DOHH2 (cell line): Measurements from ENCODE around the gene CAPN3.

Experiments used
- H3F3A ChIP-seq: fragments of 200-600 bp; sonication (generic), shearing (Covaris generic); 2 replicates; pipeline ENCODE4 v1.6.0; 2016; ENCODE audit warnings: antibody characterized with exemption, mild to moderate bottlenecking; ENCODE audit not compliant: control insufficient read depth, insufficient read depth
- H3K27ac ChIP-seq: fragments of 200-600 bp; sonication (generic); 2 replicates; pipeline ENCODE4 v1.5.1; 2014; ENCODE audit warnings: low read depth, mild to moderate bottlenecking, low read length, moderate library complexity
- H3K27me3 ChIP-seq: fragments of 200-600 bp; sonication (generic); 2 replicates; pipeline ENCODE4 v1.6.1; 2014; ENCODE audit warnings: mild to moderate bottlenecking, low read length, mixed read lengths; ENCODE audit not compliant: control insufficient read depth
- H3K36me3 ChIP-seq: fragments of 200-600 bp; sonication (generic); 2 replicates; pipeline ENCODE4 v1.6.1; 2014; ENCODE audit warnings: mild to moderate bottlenecking, low read length, moderate library complexity, mixed read lengths; ENCODE audit not compliant: control insufficient read depth
- H3K4me1 ChIP-seq: fragments of 200-600 bp; sonication (generic); 2 replicates; pipeline ENCODE4 v1.6.1; 2014; ENCODE audit warnings: mild to moderate bottlenecking, low read length, mixed read lengths; ENCODE audit not compliant: control insufficient read depth
- H3K4me2 ChIP-seq: fragments of 200-600 bp; sonication (generic); 2 replicates; pipeline ENCODE4 v1.6.0; 2014; ENCODE audit warnings: mild to moderate bottlenecking, low read length, moderate library complexity
- H3K4me3 ChIP-seq: fragments of 200-600 bp; sonication (generic); 2 replicates; pipeline ENCODE4 v1.5.1; 2014; ENCODE audit warnings: mild to moderate bottlenecking, low read length, mixed read lengths
- H3K79me2 ChIP-seq: fragments of 200-600 bp; sonication (generic); 2 replicates; pipeline ENCODE4 v1.6.1; 2014; ENCODE audit warnings: mild to moderate bottlenecking, low read length, mixed read lengths; ENCODE audit not compliant: control insufficient read depth
- H3K9me2 ChIP-seq: fragments of 200-600 bp; sonication (generic); replicated peaks from 2 replicates; pipeline ENCODE4 v1.6.1; 2014; ENCODE audit warnings: mild to moderate bottlenecking, low read length, mixed read lengths; ENCODE audit not compliant: control insufficient read depth
- H3K9me3 ChIP-seq: fragments of 200-600 bp; sonication (generic); 2 replicates; pipeline ENCODE4 v1.6.1; 2014; ENCODE audit warnings: antibody characterized with exemption, low read length, mixed read lengths; ENCODE audit not compliant: control insufficient read depth, insufficient read depth
- H4K20me1 ChIP-seq: fragments of 200-600 bp; sonication (generic); 2 replicates; pipeline ENCODE4 v1.6.0; 2014; ENCODE audit warnings: low read depth, mild to moderate bottlenecking, antibody characterized with exemption, low read length, moderate library complexity; ENCODE audit not compliant: control insufficient read depth, insufficient read depth
- CTCF ChIP-seq: fragments of 200-600 bp; sonication (generic); IDR thresholded peaks from one replicate; pipeline ENCODE4 v1.5.1; 2014; ENCODE audit warnings: antibody characterized with exemption, mild to moderate bottlenecking, low read depth, low read length; ENCODE audit not compliant: poor library complexity, severe bottlenecking
- EZH2phosphoT487 ChIP-seq: fragments of 200-600 bp; sonication (generic); IDR thresholded peaks from 2 replicates; pipeline ENCODE4 v1.6.1; 2017; ENCODE audit warnings: borderline replicate concordance, mild to moderate bottlenecking, antibody characterized with exemption, low read length, moderate library complexity, mixed read lengths

Gene CAPN3

DNA sequence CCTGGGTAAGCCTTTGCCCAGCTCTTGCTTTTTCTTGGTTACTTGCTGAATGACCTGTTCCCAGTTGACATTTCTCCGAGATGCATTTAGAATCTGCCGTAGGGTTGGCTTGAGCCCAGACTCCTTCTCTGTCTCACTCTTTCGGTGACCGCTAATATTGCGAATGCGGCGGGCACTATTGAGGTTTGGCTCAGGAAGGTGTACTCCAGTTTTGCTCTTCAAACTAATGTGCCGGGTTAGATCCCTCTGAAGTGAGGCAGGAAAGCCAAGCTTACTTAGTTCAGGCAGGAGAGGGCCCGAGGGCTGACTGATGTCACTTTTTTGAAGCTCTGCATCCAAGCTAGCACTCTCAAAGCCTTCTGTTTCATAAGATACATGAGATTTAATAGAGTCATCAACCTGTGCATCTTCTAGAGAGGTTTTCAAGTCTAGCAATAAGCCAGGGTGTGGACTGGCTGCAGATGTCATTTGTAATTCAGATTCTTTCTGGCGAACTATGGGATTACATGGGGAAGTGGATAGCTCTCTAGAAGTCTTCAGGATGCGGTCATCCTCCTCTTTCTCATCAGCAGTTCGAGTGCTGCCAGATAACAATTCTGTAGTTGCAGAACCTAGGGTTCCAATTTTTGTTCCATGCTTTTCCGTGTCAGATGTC lies 90.6 kb downstream of the CAPN3 start:
- Histone ChIP-seq H3K79me2 (no peaks in the 10 kb centered on the region), H4K20me1 (no peaks in the 10 kb centered on the region), H3K27ac (no peak overlapping the region), H3K9me2 (no peaks in the 10 kb centered on the region), H3K4me1 (peaks cover 4% of the 10 kb centered on the region), H3K9me3 (no peaks in the 10 kb centered on the region), H3K4me2 (no peak overlapping the region), H3F3A (no peaks in the 10 kb centered on the region), H3K4me3 (no peak overlapping the region), H3K36me3 (peaks cover 64% of the 10 kb centered on the region), H3K27me3 (no peaks in the 10 kb centered on the region)
- TF ChIP-seq EZH2phosphoT487 (no peak), CTCF (no peak)

DNA sequence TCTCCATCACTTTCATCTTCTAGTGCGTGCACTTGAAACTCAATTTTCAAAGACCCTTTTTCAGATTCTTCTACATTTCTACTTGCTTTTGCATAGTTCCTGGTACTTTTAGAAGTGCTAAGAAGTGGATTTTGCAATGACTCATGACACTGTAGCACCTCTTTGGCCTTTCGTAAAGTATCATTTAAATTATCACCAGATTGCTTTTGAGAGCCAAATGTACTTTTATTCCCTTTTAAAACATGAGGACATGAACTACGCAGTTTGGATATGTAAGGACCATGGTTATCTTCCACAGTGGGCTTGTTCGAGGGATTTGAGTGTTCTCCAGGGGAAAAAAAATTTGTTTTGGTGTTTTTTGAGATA lies 91.1 kb downstream of the CAPN3 start:
- Histone ChIP-seq H3K27me3 (no peaks in the 10 kb centered on the region), H3K79me2 (no peaks in the 10 kb centered on the region), H3K36me3 (peaks cover 59% of the 10 kb centered on the region), H3K4me2 (no peak overlapping the region), H3K4me1 (peaks cover 9% of the 10 kb centered on the region), H4K20me1 (no peaks in the 10 kb centered on the region), H3F3A (no peaks in the 10 kb centered on the region), H3K9me2 (no peaks in the 10 kb centered on the region), H3K27ac (no peak overlapping the region), H3K4me3 (no peak overlapping the region), H3K9me3 (no peaks in the 10 kb centered on the region)
- TF ChIP-seq CTCF = no peak

GRCh38 chr15:42453826-42454225 lies 94.5 kb downstream of the CAPN3 start:
- no peaks in the 10 kb centered on the region for H4K20me1 ChIP-seq
- H3K36me3 ChIP-seq = peaks cover 40% of the 10 kb centered on the region
- TF ChIP-seq CTCF (no peak), EZH2phosphoT487 (no peak)
- H3F3A ChIP-seq = 0 out of 2 replicates have a peak, but pooled peaks cover 7% of the 10 kb centered on the region
- H3K27me3 ChIP-seq = no peaks in the 10 kb centered on the region
- H3K9me3 ChIP-seq = no peaks in the 10 kb centered on the region
- H3K9me2 ChIP-seq = no peaks in the 10 kb centered on the region
- H3K4me1 ChIP-seq = peaks cover 44% of the 10 kb centered on the region
- no peak overlapping the region for H3K4me2 ChIP-seq
- no peak overlapping the region for H3K27ac ChIP-seq
- no peak overlapping the region for H3K4me3 ChIP-seq
- peaks cover 8% of the 10 kb centered on the region for H3K79me2 ChIP-seq
